GM19035 (cell line): ENCODE measurements around the gene SDK1.
"Not testable (repeated sequence)": the region's sequence is repeated elsewhere in the genome, so short reads cannot be mapped to it uniquely, and the experiment has no call there.

Experiments used
- ATAC-seq: cut with Tn5 transposase; IDR thresholded peaks from one replicate; pipeline ENCODE4 v1.9.1; 2021; ENCODE audit not compliant: unreplicated experiment

SDK1 gene

GRCh38 chr7:4080954-4081353, 779.9 kb downstream of the SDK1 start:
- ATAC-seq: no peak

- ATAC-seq: no peak
Measured at GRCh38 chr7:4083513-4083912, 782.5 kb downstream of the SDK1 start.

DNA sequence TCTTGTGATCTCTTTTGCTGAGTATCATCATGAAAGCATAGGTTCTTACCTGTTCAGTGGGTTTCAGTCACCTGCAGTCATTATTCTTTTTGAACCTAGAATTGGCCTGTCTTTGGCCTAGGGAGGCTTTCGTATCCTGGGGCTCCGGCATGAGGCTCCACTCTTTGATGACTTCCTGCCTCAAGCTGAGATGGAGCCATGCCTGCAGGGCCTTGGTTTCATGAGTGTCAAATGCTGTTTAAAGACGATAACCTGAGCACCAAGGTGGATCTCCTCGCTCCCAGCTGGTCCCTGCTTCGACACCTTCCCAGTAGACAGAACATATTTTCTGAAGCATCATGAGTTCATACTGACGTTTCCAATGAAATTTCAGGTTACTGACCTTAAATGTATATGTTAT, 783.2 kb downstream of the SDK1 start:
- no peak for ATAC-seq

GRCh38 chr7:4085937-4086691, 785.1 kb downstream of the SDK1 start:
- no peak for ATAC-seq

DNA sequence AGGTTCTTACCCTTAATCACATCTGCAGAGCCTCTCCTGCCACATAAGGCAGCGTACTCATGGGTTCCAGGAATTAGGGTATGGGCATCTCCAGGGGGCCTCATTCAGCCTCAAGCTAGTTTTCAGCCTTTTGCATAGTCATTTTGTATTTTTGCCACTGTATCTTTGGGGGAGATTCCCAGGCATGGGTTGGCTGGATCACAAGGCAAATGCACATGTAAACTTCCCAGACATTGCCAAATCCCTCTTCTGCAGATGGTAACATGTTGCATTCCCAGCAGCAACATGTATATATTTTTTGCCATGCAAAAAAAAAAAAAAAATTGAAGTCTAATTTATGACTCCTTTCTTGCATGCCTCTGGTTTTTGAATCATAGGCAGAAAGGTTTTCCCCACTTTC, 785.7 kb downstream of the SDK1 start:
- no peak for ATAC-seq

GRCh38 chr7:4091767-4092166, 790.7 kb downstream of the SDK1 start:
- no peak for ATAC-seq

DNA sequence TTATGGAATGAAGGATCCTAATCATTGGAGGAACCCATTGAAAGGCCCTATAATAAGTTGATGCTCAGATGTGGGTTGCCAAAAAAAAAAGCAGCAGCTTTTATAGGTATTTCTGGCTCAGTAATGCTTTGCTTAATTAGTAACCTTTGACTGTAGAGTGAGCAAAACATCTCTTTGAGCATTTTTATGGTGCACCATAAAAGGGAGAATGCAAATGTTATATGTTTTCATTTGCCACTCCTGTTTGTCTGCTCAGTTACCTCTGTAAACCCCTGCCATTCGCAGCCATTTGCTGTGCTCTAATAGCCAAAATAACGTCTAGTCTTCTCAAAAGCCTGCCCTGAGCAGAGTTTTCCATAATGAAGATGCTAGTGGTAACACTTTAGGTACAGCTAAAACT, 792.0 kb downstream of the SDK1 start:
- ATAC-seq: no peak

- ATAC-seq: no peak
Measured at GRCh38 chr7:4093483-4093882, 792.4 kb downstream of the SDK1 start.

DNA sequence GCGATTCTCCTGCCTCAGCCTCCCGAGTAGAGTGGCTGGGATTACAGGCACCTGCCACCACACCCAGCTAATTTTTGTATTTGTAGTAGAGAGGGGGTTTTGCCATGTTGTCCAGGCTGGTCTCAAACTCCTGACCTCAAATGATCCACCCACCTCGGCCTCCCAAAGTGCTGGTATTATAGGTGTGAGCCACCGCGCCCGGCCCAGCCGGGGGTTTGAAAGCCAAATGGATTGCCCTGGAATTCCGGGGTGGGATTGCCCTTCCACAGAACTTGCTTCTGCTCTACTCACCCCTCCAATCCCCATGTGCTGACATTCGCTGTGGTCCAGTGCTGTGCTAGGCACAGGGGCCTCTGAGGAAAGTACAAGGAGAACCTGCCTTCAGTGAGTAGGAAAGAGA, 793.1 kb downstream of the SDK1 start:
- ATAC-seq: not testable (repeated sequence)

GRCh38 chr7:4097001-4097609, 796.1 kb downstream of the SDK1 start:
- no peak for ATAC-seq

GRCh38 chr7:4098169-4098568, 797.1 kb downstream of the SDK1 start:
- ATAC-seq: no peak

GRCh38 chr7:4099651-4100050, 798.6 kb downstream of the SDK1 start:
- no peak for ATAC-seq

DNA sequence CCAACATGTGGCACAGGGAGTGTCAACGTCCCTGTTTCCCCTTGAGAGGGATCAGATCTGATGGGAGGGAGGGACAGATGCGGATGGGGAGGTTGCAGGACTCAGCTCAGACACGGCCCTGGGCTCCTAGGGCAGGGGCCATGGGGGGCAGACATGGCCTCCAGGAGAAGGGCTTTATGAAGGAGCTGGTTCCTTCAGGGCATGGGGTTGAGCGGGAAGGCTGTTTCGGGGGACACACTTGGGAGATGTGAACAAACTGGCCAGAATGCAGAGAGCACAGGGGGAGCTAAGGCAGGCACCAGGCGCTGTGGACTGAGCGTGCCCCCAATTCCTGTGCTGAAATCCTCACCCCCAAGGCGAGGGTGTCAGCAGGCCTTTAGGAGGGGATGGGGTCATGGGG, 799.1 kb downstream of the SDK1 start:
- no peak for ATAC-seq

DNA sequence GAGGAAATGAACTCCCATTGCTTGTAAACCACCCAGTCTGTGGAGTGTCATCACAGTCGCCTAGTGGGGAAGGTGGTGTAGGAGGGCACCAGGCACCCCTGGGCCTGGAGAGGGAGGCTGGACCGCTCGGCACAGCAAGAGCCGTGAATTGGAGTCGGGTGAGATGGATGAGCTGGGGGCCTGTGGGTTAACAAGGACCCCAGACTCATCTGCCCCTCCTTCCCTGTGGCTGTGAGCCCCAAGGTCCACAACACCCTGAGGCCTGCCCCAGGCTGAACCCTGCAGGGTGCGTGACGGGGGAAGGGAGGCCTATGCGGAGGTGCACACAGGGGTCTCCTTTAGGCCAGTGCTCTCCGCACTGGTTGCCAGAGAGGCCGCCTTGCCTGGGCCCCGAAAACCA, 799.6 kb downstream of the SDK1 start:
- ATAC-seq: no peak

GRCh38 chr7:4102231-4102841, 801.3 kb downstream of the SDK1 start:
- no peak for ATAC-seq

DNA sequence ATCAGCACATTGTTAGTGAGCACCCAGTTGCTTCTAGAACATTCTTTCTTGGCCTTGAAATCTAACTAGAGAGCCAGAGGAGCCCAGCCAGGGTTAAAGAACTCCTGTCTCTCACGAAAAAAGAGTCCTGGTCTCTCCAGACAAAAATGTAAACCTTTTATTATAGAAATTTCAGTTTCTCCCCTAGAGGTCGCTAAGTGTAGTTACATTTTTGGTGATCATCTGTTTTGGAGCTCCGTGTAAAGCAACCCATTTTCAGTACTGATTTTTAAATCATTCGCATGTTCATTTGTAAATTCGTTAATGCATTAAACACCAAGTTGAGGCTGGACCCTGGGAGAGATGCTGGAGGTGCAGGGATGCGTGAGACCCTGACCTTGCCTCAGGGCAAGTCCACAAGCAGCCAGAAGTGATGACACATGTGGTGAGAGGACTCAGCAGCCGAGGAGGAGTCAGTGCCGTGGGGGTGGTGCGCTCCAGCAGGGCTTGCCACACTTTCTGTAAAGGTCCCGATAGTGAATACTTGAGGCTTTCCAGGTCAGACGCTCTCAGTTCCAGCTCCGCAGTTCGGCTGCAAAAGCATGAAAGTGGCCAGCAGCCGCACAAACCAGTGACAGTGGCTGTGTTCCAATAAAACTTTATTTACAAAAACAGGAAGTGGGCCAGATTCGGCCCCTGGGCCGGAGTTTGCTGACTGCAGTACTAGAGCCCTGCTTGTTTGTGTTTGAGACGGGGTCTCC, 802.5 kb downstream of the SDK1 start:
- no peak for ATAC-seq

DNA sequence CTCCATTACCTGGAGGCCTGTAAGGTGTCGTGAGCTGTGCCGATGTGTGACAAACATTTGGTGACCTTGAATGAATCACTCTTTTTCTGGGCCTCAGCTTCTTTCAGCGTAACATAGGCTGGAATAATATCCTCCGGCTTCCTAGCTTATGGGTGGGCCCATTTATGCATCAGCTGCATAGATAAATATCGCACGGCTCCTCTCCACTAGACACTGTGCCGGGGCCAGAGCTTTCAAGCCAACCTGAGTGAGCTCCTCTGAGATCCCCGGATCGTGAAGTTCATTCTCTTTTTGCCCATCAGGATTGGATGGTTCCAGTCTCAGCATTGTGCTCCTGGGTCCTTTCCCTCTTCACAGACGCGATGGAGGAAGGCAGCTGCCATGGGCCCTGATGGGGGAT, 806.8 kb downstream of the SDK1 start:
- ATAC-seq: no peak

DNA sequence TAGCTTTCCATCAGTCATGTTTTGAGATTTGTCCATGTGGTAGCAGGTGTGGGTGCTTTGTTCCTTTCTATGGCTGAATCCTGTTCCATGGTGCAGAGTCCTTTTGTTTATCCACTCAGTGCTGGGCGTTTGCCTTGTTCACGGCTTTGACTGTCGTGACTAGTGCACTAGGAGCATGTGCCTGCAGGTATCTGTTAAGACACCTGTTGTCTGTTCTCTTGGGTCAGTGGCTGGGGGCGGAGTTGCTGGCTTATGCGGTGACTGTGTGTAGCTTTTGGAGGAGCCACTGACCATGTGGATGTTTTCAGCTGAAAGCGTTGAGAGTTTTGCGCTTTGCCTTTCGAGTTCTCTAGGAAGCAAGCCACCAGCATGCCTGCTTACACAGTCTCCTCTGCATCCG, 807.9 kb downstream of the SDK1 start:
- ATAC-seq: no peak

DNA sequence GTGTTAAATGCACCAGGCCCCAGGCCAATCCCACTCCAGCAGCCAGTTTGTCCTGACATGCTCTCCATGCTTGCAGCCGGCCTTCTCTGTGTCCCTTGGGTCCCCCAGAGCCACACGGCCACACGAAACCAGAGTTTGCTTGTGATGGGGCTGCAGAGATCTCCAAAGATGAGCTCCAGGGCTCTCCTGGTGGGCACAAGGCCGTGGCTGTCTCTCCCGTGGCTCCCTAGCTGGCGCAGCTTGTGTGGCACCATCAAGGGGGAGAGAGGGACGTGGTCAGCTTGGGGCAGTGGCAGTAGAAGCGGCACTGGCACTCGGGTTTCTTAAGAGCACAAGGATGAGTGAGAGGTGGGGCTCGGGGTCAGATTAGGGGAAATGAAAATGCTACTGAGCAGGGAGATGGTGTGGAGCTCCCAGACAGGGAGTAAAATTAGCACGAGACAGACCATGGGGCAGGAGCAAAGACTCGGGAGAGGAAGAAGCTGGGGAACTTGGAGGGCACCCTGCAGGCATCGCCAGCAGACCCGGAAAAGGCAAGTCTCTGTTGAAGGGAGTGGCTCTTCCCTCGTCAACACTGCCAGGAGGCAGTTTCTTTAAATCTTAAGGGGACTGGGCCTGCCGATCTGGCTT, 808.5 kb downstream of the SDK1 start:
- no peak for ATAC-seq

GRCh38 chr7:4110438-4110837, 809.4 kb downstream of the SDK1 start:
- ATAC-seq: no peak

DNA sequence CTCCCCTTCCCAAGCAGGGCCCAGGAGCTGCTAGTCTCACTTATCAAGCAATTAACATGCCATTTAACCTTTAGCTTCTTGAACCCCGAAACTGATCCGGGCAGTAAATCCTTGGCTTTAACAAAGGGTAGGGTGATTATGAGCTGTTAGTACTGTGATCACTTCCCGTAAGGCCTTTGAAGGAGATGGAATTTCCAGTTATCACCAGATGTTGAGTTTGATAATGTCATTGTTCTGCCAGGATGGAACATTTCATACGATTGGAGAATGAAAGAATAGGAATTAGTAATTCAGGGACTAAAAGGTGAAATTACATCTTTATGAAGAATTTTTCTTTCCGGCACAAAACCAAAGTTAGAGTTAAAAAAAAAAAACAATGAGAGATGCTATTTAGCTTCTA, 810.1 kb downstream of the SDK1 start:
- no peak for ATAC-seq
